Cerebellar cortex (tissue), 1 donor: Measurements from ENCODE around the gene NR6A1.
"Not testable (repeated sequence)": the region's sequence is repeated elsewhere in the genome, so short reads cannot be mapped to it uniquely, and the experiment has no call there.

Experiments
- DNase-seq: peaks from one replicate; pipeline ENCODE4 v3.0.0-alpha.2; 2015; ENCODE audit warnings: low spot score

Gene NR6A1

DNA sequence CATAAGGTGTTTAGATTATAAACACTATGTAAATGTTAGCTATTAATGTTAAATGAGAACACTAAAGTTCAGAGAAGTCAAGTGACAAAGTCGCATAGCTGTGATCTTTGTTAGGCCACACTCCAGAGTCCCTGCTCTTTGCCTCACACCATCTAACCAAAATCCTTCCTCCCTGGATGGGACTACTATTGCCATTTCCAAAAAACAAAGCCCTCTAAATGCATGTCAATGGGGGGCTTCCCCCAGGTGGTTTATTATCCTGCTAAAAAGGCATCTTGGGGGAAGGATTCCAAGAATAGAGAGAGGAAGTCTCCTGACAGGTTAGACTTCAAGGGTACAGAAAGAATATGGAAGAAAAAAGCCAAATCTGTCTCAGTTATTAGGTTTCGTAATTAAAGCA lies 10.4 kb downstream of the NR6A1 start:
- DNase-seq, result no peak

DNA sequence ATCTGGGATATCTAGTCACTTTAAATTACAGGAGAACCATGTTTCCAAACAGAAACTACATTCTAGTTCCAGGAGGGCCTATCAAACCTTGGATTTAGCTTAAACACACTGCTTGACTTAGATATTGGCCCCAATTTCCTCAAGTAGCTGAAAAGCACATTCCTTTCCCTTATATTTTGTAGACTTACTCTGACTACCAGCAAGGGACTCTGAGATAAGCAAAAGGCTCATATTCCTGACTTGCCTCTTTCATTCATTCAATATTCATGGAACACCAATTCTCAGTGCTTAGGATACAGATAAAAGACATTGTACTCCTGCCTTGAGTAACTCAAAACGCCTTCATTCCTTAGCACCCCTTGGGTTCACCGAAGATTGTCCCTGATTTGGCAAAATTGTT lies 11.8 kb downstream of the NR6A1 start:
- no peak for DNase-seq

DNA sequence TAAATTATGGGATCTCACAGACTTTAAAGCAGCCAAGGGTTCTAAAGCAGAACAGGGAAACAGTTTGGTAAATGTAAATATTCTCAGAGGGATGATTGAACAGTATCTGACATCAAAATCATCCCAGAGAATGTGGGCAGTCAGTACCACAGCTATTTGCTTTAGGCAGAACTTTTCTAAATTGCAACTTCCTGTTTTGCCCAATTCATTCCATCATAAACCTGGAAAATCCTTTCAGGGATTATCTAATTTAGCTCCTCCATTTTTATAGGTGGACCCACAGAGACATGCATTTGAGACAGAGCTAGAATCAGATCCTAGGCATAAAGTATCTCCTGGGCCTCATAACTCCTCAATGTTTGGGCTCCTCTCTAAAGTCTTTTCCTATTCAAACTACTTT lies 12.4 kb downstream of the NR6A1 start:
- DNase-seq, result no peak

DNA sequence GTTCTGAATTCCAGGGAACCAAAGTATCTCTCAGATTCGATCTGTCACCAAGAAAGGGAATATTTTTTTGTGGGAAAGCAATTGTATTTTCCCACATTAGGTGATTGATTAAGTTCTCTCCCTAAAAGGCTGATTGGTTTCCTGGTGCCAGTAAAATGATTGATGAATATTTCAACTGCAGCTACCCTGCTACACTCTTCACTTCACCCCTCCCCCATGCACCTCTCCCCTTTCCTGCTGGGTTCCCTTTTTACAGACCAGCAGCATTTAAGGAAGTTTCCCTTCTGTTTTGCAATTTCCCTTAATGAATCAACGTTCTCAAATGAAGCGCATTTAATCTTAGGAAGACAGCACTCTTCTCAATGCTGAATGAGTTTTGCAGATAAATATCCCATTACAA lies 13.1 kb downstream of the NR6A1 start:
- no peak for DNase-seq

DNA sequence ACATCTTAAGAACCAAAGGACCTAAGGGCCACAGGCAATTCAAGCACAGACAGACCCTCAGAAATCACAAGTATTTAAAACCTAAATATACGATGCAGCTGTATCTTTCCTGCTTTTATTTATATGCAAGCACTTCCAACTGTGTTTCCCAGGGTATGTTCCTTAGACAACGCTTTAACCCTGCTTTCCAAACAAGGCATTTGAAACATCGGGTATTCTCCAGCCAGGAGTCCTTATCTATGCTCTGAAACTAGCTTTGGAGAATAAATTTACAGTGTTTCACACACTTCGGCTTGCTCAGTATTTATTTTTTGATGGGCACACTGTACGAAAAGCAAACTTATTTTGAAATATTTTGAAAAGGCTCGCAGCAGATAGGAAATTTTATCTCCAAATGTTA lies 13.5 kb downstream of the NR6A1 start:
- no peak for DNase-seq

DNA sequence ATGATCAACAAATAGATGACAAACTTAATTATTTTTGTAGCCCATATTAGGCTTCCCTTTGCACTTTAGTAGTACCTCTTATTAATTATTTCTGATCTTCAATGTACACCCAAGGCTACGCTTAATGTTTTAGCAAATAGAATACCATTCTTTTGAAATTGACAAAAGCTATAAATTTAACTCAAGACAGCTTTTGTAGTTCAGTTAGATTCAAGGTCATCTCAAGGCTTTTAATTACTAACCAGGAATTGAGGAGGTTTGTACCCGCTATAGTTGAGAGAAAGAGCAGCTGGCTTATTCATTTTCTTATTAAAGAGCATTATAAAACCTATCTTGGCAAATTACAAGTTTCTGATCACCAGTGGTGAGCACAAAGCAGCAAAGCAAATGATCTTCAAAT lies 15.1 kb downstream of the NR6A1 start:
- DNase-seq, result no peak

DNA sequence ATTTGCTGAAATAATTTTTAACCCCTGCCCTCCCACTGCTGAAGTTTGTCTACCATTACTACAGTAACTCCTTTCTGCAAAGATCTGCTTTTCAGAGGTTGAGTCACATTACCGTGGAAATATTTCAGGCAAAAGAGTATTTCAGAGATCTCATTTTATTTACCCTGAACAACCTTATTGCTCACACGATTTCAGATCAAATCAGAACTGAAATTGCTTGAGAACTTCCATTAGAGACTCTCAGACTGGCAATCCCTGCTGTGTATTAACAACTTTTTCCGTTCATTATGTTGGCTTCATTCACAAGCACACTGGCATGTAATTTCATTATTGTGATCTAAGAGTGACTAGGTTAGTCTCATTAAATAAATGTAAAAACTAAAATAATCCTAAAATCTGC lies 16.1 kb downstream of the NR6A1 start:
- no peak for DNase-seq

DNA sequence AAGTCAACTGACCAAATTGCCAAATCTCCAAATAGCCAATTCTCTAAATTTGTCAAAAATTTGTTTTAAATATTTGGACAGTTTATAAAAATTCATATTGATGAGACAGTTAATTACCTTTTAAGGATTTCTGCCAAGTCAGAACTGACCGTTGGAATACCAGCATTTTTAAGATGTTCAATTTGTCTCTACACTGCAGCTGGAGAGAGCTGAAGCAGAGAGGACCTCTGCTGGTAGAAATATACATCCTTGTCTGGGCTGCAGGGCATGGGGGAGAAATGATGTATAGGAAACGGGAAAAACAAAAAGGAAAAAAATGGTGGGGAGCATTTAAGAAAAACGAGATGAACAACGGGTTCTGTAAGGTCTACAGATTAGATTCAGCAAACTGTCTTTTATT lies 16.8 kb downstream of the NR6A1 start:
- DNase-seq, result no peak

DNA sequence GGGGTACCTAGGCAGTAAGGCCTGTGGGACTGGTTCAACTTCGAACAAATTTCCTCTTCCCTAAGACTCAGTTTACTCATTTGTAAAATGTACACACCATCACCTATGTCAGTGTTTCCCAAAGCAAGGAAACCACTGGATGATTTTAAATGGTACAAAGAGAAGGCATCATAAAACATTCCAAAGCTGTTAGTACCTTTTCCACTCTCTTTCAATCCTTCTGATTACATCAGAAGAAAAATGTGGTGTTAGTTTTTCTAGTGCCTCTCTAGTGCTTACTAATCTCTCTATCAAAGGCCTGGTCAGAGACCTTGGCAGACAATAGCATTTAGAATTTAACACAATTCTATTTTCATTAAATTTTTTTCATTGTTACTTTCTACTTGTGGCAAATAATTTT lies 18.1 kb downstream of the NR6A1 start:
- no peak for DNase-seq

DNA sequence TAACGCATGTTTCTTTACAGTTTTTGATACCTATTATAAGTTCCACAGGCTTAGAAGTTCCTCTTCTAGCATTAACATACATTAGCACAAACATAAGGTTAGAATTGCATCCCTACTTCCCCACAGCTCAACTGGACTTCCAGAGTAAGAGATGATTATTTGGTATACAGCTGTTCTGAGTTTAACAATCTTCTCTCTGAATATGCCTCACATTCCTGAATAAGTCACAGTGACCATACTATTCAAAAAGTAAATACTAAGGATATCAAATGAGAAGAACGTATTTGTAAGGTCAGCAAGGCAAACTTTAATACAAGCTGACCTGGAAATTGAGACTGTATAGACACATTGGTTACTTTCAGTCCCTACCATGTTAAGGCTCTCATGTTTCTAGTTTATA lies 21.3 kb downstream of the NR6A1 start:
- no peak for DNase-seq

DNA sequence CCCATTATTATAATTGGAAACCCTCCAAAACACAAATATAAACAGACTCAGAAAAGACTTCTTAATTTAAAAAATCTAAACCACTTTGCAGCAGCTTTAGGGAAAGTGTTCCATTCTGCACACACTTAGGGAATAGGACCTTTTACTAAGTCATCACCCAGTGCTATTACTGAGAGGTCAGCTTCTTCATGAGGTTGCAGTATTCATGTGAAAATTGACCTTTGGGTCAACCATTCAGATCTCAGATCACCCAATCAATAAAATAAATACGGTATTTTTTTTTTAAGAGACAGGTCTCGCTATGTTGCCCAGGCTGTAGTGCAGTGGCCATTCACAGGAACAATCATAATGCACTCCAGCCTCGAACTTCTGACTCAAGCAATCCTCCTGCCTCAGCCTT lies 21.8 kb downstream of the NR6A1 start:
- no peak for DNase-seq

DNA sequence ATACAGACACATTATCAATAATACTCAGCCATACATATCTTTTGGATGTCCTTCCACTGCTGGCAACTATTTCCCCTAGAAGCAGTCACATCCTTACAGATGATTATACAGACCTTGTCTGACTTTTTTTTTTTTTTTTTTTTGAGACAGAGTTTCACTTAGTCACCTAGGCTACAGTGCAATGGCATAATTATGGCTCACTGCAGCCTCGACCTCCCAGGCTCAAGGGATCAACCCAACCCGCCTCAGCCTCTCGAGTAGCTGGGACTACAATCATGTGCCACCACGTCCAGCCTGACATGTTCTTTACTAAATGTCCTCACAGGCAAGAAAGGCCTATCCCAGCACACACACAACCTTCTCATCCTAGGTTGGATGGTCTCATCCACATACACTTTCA lies 24.0 kb downstream of the NR6A1 start:
- DNase-seq, result no peak

DNA sequence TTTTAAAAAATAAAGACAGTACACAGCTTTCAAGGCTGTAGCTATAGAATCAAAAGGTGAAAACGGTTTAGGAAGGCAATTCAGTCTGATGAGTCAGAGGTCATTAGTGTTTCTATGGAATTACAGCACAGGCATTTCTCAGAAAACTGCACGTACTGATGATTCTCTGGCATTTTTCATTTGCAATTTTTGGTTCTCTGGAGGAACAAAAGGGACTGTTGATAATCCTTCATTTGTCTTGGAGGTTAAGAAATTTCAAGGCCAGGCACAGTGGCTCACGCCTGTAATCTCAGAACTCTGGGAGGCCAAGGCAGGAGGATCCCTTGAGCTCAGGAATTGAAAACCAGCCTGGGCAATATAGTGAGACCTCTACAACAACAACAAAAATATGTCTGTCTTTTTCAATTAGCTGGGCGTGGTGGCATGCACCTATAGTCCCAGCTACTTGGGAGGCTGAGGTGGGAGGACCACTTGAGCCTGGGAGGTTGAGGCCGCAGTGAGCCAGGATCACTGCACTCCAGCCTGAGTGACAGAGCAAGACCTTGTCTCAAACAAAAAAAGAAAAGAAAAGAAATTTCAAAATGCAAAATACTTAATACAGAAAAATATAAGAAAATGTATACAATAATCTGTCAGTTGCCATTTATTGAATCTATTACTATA lies 27.3 kb downstream of the NR6A1 start:
- no peak for DNase-seq

DNA sequence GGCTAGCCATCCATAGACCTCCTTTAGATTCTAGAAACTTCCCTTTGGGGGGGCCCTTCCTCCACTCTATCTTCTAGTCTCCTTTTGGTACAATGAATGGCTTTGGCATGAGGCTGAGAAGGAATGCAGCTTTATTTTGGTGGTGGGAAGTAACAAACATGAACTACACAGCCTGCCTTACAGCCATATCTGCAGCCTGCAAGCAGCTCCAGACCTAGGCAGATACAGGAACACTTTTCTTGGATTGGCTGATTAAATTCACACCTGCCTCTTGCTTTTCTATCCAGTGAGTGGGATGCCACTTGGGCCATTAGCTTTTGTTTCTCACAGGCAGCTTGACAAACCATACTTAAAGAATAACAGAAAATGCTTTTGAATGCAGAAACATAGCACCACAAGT lies 28.2 kb downstream of the NR6A1 start:
- no peak for DNase-seq

DNA sequence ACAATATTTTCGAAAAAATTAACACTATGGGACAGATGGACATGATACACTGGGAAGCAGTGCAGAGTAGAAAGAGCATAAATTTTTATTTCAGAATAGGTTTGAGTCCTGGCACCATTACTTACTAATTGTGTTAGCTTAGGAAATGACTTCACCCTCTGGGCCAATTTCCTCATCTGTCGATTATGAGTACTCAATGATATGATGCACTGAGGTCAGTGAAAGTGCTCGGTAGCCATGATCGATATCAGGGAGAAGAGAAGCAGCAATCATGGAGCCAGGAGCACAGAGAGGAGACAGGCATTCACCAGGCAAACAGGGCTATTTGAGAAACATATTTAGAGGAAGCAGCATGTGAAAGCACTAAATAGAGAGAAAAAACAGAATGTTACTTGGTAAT lies 29.4 kb downstream of the NR6A1 start:
- no peak for DNase-seq

DNA sequence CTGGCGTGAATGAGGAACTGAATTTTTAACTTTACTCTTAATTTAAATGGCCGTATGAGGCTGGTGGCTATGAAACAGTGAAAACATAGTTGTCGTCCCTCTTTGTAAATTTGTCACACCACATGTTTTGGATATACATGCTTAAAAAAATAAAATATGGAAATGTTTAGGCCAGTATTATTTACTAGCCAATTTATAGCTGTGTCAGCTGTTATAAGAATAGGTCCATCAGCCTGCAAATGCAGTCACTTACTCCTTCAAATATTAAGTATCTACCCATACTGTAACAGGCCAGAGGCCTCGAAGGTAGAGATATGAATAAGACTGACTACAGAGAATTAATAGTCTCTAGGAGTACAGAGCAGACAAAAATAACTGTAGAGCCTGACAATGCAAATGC lies 30.0 kb downstream of the NR6A1 start:
- no peak for DNase-seq

DNA sequence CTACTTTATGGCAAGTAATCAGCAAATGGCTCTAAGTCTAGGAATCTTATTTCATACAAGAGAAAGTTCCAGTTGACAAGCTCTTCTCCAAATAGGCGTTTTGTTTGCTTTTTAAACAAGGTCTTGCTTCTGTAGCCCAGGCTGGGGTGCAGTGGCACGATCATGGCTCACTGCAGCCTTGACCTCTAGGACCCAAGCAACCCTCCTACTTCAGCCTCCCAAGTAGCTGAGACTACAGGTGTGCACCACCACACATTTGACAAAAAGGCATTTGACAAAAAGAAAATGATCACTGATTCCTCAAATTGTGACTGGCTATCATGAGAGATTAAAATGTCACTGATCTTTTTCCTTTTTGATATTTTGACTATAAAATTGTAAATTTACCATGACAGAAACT lies 31.8 kb downstream of the NR6A1 start:
- DNase-seq, result no peak

DNA sequence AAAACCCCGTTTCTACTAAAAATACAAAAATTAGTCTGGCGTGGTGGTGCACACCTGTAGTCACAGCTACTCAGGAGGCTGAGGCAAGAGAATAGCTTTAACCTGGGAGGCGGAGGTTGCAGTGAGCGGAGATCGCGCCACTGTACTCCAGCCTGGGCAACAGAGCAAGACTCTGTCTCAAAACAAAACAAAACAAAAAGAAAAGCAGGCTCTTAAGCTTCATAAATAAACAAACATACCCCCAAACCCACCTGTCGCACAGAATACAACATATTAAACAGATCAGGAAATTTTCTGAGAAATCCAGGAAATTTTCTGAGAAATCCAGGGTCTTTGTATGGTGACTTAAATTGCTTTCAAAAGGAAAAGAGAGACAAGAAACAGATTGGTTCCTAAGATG lies 33.0 kb downstream of the NR6A1 start:
- DNase-seq, result not testable (repeated sequence)

DNA sequence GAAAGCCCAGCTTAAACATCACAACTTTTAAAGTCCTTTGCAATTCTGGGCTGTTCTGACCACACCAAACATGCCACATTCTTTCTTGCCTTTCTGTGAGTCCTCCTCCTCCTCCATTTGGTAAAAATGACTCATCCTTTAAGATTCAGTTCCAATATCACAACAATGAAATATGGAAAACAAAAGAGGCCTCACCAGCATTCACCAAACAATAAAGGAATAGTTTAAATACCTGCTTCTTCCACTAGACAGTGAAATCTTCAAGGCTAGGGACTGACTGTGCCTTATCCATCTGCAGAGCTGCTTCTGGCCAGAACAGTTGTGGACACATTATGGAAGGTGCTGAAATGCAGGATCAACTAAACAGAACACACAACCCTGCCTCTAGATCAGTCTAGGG lies 36.0 kb downstream of the NR6A1 start:
- no peak for DNase-seq

DNA sequence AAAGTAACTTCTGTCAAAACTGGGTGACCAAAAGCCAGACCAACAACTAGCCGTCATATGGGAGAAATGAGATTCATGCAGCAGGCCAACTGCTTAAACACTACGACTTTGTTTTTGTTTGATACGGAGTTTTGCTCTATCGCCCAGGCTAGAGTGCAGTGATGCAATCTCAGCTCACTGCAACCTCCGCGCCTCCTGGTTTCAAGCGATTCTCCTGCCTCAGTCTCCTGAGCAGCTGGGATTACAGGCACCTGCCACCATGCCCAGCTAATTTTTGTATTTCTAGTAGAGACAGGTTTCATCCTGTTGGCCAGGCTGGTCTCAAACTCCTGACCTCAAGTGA lies 36.4 kb downstream of the NR6A1 start:
- not testable (repeated sequence) for DNase-seq

DNA sequence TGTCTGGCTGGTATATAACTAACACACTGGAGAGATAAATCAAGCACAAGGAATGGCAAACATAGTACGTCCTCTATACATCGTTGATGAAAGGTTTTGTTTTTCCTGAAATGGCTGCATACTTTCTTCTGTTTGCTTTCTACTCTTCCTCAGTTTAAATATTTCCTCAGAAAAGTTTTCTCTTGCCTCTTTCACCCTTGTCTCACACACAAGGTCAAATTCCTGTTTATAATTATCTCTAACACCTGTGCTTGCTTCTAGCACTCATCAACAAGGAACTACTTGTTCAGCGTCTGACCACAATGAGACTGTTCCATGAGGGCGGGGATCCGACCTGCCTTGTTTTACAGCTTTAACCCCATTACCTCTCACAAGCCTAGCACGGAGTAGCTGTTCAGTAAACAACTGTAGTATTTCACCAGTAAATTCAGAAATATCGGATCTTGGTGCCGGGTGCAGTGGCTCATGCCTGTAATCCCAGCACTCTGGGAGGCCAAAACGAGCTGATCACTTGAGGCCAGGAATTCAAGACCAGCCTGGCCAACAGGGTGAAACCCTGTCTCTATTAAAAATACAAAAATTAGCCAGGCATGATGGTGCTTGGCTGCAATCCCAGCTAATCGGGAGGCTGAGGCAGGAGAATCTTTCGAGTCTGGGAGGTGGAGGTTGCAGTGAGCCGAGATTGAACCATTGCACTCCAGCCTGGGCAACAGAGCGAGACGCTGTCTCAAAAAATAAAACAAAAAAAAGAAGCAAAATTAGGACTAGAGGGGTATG lies 37.0 kb downstream of the NR6A1 start:
- DNase-seq, result no peak

DNA sequence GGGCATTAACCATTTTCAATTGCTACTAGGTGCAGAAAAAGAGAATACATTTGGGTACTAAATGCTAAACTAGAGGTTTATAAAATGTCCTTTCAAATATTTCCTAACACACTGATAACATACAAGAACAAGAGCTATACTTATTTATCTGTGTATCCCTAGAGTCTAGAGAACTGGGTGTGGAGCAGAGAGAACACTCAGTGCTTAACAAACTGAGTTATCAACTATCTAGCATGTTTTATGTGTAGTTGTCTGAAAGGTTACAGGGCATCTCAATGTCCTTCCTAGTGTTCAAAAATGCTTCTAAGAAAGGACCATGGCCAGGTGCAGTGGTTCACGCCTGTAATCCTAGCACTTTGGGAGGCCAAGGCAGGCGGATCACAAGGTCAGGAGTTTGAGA lies 40.3 kb downstream of the NR6A1 start:
- no peak for DNase-seq

DNA sequence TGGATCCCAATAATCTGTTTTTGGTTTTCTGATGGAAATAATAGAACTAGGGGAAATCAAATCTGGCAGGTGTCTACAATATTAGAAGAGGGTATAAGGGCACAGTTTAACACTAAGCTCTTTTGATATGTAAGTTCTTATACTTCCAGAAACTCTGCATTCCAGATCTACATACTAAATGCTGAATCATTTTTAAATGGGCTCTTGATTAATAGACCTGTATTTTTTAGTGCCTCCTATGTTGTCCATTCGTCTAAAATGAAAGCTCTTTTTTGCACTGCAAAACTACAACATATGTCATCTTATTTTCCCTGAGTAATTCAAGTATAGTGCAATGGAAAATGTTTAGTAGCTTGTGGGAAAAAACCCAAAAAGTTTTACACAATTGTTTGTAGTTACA lies 44.2 kb downstream of the NR6A1 start:
- DNase-seq, result no peak

DNA sequence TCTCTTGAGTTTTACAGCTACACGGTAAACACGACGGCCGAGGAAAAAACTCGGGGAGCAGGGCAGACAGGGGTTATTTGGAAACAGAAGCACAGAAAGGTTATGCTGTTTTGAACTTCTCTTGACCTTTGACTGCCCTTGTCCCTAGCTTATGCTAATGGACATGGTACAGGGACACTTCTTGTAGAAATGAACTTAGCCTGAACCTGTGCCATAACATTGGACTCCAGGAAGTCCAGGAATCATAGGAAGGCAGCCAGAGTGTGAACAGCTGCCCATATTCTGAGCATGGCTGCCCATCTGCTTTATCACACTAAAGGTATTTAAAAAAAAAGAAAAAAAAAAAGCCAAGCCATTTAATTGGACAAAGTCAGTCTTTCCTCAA lies 46.1 kb downstream of the NR6A1 start:
- no peak for DNase-seq
